GM19455 (cell line): ENCODE measurements around the gene FAS.

Source experiments
- ATAC-seq: cut with Tn5 transposase; IDR thresholded peaks from one replicate; pipeline ENCODE4 v1.9.1; 2021; ENCODE audit not compliant: unreplicated experiment

Gene FAS

DNA sequence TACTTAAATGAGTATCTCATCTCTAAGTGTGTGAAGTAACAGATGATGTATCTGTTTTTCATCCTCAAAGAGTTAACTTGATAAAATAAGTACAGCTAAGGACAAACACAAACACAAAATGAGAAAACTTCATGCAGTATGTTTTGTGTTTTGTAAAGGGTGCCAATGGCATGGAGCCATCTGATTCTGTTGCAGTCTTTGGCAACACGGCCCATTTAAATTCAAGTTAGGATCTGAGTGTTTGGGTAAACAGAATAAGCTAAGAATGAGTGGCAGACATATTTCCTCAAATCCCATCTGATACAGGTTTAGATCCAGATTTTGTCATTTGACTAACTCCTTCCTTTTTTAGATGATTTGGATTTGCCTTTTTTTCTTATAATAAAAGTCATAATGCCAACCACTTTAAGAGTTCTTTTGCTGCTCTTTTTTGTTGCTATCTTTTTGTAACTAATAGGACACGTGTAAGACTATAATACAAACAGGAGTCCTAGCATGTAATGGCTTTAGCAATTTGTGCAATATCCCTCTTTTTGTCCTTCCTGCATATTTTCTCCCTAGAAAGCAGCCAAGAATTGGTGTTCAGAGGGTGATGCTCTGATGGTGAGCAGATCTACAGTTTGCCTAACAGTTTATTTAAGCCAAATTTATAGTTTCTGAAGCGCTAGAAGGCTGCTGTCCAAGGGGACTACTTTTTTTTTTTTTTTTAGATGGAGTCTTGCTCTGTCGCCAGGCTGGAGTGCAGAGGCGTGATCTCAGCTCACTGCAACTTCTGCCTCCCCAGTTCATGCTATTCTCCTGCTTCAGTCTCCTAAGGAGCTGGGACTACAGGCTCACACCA lies 19.2 kb upstream of the FAS start:
- no peak for ATAC-seq

DNA sequence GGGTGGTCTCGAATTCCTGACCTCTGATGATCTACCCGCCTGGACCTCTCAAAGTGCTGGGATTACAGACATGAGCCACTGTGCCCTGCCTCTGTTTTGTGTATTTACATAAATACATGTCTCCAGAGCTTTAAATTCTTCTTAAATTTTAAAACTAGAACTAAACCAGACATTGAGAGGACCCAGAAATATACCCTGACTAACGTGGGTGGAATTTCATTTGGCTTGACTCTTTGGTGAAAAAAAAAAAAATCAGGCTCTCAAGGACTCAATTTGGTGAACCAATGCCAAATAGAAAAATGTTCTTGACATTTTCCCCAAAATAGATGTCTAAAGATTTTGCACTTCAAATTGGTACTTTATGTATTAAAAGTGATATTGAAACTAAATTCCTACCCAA lies 16.6 kb upstream of the FAS start:
- no peak for ATAC-seq

DNA sequence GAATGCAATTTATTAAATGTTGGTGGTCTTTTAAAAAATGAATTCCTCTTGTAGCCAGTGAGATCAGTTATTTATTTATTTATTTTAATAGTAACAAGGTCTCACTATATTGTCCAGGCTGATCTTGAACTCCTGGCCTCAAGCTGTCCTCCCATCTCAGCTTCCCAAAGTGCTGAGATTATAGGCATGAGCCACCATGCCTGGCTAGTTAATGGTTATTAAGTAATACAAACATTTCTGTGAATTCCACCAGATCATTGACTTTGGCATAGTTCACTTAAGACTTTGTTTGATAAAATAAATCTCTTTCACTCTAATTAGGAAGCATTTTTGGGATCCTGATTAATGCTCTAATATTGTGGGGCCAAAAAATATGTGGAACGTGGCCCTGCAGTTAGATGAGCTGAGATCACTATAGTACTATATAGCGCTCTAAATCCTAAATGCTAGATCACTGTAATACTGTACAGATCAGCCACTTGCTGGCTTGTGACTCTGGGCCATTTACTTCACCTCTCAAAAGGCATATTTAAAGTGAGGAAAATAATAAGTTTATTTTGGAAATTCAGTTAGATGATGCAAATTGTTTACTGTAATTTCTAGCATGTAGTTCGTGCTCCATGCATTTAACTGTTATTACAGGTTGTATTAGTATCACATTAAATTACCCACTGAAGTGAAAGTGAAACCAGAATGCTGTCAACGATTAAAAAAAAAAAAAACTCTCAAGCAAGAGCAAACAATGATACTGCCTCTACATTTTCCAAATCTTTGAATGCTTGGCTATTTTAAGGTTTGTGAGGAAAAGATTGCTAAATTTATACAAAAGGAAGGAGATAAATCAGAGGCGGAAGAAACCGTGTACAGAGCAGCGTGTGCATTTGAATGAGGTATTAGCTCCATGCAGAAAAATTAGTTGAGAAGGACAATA lies 15.9 kb upstream of the FAS start:
- ATAC-seq = no peak

DNA sequence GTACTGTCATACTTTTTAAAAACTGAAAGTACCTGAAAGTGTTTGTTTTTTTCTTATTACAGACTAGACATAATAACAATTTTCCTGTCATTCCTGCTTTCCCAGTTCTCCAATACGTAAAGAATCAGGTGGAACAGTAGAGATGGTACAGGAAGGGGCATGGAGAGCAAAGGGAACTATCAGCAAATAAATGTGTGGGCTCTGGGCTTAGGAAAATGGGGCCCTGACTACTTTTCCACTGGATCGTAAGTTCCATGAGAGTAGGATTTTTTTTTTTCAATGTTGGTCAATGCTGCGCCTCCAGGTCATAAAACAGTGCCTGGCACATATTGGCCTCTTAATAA lies 15.2 kb upstream of the FAS start:
- ATAC-seq = no peak

DNA sequence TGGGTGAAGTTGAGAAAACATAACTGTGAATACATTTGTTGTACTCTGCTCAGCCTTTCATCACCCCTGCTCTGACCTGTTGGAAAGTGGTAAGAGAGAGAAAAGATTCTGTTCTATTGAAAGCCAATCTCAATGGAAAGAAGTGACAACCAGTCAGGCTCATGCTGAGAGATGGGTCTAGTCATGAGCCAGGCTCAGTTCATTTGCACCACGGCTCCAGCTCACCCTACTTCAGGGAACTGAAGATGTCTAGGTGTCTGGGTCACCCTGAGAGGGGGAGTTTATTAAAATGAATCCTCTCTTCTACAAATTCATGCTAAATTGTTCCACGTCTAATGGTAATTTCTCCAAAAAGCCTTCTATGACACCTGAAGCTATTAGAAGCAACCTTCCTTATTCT lies 12.1 kb upstream of the FAS start:
- no peak for ATAC-seq

DNA sequence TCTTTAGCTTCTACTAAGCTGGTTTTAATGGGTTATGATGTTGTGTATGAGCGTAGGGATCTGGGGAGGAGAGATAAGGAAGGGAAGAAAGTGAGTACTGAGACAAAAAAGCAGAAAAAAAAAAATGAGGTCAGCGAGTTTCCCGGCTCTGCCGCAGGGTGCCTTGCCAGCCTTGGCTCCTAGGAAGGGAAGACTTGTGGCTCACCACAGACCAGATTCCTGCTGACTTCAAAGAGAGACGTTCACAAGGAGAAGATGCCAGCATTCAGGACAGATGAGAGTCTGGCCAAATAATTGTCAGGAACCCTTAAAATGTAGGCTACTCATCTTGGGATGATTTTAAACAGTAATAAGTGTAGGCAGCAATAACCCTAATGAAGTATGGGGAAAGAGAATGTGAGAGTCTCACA lies 11.4 kb upstream of the FAS start:
- no peak for ATAC-seq

DNA sequence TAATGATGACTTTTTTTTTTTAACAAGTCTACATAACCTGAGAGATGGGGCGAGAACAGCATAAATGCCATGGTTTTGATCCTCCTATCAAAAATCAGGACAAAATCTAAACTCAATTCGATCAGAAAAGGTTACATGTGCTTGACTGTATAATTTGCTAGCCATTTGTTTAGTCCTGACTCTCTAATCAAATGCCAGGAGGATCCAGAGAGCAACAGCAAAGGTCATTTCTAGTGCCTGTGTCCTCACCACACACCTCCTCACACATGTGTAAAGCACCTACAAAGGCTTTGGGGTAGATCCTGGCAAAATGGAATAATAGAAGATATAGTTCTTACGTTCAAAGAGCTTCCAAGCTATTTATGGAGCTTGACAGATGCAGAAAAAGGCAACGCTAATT lies 11.0 kb upstream of the FAS start:
- ATAC-seq = no peak

DNA sequence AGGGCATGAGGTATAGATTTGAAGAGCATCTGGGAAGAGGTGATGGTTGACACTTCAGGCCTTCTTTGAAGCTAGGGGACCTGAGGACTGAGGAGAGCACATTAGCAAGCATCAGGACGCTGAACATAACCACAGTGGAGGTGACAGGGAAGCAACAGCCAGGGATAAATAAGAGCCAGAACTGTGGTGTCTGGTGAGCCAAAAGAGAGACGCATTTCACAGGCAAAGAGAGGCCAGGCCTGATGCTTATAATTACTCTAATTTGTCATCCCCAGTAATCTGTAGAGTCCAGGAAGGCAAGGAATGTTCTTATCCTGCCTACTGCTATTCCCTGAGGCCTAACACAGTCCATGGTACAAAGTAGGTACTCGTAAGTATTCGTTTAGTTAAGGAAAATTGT lies 10.4 kb upstream of the FAS start:
- ATAC-seq = no peak

DNA sequence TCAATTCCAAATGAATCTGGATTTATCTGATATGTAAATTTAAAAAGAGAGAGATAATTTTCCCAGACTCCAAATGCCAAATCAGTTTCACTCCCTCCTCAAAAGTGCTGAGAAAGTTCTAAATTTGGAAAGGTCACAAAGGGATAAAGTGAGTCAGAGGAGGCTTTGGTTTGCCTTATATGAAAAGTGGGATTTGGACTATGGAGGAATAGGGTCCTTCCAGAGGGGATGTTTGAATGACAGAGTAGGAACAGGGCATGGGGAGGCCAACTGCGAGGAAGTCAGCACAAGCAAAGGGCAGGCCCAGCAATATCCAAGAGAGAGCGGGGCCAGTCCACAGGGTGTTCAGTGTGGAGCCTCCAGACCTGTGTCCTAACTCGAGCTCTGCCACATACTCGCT lies 9.8 kb upstream of the FAS start:
- no peak for ATAC-seq

DNA sequence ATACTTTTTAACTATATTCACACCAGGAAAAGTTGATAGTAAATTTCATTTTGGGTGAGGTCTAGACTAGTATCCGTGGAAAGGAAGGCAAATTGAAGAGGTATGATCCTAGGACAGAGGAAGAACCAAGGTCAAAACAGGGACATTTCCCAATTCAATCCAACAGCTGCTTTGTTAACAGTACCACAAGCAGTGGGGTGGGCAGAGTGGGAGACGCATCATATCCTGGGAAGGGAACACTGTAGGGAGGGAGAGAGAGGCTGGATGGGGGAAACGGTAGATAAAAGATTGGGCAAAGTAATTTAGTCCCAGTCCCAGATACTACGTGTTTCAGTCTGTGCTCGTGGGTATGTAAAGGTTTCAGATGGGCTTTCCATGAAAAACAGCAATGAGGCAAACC lies 9.2 kb upstream of the FAS start:
- no peak for ATAC-seq

DNA sequence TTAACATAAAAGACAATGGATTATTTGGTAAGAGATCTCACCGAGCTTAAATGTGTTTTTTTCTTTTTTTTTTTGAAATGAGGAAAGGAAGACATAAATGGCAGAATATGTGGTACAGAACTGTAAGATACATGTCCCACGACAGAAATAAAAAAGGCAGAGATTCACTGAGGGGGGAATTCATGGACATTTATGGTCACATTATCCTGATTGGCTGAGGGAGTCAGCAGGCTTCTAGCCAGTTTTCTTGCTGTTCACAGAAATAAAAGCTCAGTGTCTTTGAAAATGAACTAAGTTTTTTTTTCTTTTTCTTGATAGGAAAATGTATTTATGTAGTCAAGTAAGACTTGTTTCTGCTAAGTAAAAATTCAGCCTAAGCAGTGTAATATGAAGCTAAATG lies 8.2 kb upstream of the FAS start:
- ATAC-seq = no peak

DNA sequence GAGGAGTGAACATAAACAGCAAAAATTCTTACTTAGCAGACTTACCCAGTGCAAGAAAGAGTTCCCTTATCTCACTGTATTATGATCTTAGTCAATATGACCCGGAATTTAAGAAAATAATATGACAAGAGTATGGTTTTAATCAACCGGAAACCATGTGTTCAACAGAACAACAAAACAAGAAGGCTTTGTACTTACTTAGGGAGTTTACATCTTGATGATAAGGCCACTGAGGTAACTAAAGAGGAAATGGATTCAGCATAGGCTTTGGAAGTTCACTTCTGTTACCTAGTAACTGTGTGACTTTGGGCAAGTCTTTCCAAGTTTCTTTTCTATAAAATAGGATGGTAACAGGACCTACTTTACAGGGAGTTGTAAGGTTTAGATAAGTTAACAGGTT lies 7.4 kb upstream of the FAS start:
- no peak for ATAC-seq

DNA sequence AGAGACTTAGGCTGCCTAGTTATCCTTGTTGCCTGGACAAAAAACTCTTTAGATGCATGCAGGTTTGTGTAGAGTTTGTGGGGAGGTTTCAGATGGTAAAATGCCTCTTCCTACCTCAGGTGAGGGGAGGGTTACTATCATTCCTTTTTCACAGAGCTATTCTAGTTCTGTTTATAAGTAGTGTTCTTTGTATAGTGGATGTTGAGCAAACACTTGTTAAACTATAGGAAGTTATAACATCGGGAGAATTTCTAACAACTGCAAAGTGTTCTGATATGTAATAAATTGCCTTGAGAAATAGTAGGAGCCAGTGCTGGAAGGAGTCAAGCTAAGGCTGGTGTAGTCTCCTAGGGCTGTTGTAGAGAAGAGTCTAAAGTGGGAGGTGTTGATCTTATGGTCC lies 6.7 kb upstream of the FAS start:
- ATAC-seq = no peak

DNA sequence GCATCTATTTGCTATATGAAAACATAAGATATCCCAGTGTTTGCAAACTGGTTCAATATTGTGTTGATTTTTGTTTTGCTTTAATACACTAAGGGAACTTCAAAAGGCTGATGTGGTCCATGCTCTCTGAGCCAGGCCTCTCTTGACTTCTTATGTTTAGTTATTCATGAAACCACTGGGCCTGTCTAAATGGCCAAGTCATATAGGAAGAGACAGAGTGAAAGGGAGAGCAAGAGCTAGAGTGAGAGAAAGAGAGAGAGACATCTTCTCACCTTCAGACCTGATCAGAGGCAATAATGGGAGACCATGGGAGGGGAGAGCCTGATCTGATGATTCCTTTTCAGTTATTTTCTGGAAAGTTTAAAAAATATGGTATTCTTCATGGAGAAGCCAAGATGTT lies 6.1 kb upstream of the FAS start:
- no peak for ATAC-seq

DNA sequence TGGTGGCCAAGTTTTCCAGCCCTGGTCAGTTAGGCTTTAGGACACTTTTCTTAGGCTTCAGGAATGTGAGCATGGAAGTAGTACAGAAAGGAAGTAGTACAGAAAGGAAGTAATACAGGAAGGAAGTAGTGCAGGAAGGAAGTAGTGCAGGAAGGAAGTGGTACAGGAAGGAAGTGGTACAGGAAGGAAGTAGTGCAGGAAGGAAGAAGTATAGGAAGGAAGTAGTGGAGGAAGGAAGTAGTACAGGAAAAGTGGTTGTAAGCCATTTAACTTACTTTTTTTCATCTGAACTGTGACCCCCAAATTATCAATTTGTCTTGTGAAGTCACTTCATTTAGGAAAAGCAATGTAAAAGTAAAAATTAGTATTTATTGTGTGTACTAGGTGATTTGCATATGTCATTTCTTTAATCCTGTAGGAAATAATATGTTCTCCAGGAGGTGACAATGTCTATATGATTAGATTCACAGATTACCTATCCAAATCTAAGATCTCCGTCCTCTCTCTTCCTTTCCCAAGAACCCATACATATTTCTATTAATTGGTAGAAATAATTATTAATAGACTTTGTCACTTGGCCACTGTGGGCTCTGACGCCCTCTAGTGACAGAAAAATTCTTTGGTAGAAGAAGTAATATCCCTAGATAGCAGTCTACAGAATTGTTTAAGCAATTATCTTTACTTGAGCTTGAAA lies 3.9 kb upstream of the FAS start:
- ATAC-seq = no peak

DNA sequence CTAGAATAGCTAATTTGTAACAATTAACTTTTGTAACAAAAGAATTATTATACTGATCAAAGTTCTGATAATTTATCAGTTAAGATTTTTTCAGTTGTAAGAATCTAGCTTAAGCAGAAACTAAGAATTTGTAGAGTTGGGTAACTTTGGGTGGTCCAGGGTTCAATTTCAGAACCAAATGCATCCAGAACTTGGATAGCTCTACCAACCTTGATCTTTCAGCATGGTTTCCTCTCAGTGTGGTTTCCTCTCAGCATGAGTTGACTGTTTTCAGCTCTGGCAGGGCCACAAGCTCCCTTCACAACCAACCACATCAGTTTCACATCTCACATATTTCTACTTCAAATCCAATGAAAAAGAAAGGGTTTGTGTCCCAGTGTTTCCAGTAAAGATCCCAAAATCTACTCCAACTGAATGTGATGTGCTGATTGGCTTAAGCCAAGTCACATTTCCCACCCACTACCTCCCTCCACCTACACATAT lies 3.3 kb upstream of the FAS start:
- no peak for ATAC-seq

DNA sequence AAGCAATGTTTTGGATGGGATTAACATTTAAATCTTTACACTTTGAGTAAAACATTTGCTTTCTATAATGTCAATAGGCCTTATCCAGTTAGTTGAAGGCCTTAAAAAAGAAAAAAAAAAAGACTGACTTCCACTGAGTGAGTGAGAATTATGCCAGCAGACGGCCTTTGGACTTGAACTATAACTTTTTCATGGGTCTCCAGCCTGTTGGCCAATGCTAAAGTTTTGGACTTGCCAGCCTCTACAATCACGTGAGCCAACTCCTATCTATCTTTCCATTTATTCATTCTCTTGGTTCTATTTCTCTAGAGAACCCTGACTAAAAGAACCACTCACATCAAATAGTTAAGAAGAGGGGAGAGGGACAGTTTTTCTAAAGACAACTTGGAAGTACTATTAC lies 2.8 kb upstream of the FAS start:
- ATAC-seq = no peak

DNA sequence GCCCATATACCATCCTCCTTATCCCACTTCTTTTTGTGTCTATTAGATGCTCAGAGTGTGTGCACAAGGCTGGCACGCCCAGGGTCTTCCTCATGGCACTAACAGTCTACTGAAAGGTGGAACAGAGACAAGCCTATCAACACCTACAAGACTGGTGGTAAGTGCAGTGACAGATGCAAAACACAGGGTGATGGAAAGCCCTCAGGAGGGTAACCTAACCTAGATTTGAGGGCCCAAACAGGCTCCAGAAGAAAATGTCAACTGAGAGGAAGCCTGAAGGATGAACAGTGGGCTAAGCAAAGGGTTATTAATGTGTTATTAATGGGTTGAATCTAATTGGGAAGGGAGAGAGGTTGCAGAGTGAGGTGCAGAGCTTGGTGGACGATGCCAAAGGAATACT lies 1.2 kb upstream of the FAS start:
- ATAC-seq = no peak

DNA sequence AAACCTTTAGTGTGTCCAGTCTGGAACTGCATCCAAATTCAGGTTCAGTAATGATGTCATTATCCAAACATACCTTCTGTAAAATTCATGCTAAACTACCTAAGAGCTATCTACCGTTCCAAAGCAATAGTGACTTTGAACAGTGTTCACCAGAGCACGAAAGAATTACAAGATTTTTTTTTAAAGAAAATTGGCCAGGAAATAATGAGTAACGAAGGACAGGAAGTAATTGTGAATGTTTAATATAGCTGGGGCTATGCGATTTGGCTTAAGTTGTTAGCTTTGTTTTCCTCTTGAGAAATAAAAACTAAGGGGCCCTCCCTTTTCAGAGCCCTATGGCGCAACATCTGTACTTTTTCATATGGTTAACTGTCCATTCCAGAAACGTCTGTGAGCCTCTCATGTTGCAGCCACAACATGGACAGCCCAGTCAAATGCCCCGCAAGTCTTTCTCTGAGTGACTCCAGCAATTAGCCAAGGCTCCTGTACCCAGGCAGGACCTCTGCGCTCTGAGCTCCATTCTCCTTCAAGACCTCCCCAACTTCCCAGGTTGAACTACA lies 694 bp upstream of the FAS start:
- no peak for ATAC-seq

DNA sequence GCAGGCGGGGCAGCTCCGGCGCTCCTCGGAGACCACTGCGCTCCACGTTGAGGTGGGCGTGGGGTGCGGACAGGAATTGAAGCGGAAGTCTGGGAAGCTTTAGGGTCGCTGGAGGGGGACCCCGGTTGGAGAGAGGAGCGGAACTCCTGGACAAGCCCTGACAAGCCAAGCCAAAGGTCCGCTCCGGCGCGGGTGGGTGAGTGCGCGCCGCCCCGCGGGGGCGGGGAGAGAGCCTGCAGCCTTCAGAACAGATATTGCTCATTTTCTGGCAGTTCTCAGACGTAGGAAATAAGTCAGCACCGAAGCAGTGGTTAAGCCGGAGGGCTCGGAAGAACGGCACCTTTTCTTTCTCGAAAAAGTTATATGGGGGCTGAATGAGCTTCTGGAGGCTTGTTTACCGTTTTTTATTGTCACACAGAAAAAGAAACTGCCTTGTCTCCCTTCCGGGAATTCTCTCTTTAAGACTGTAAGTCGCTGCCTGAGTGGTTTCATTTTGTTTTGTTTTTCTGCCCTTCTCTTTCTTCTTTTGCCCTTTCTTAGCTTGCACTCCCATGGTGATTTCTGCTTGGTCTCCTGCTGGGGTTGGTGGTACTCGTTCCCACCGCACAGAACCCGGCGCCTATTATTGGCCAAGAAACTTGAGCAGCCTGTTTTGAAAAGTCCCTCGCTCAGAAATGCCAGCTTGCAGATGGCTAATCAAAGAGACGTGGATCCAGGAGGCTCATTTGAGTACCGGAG lies 732 bp downstream of the FAS start:
- ATAC-seq = peak; percentile 38

DNA sequence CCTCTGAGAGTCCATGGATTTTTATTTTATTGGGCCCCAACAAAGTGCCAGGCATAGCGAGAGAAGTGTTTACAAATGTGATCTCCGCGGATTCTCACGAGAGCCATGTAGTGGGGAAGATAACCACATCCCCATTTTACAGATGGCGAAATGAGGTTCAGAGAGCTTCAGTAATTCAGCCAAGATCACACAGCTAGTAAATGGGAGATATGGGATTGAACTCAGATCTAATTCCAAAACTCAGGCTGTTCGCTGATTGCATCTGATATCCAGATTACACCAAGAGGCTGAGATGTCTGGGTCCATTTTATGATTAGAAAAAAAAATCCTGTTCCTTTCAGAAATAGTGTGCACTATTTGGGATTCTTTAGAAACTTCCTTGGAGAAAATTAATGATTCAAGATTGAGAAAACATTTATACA lies 1.3 kb downstream of the FAS start:
- no peak for ATAC-seq
